Activated CD4-positive, alpha-beta T cell treated with anti-CD3 and anti-CD28 coated beads for 48 hours (primary cell): ENCODE data around the gene PRTFDC1.
"Not testable (repeated sequence)": the region's sequence is repeated elsewhere in the genome, so short reads cannot be mapped to it uniquely, and the experiment has no call there.

Experiments
- DNase-seq: peaks from one replicate; pipeline ENCODE4 v3.0.0-alpha.2; 2020

PRTFDC1 gene

GRCh38 chr10:24963521-24964041, 11.2 kb upstream of the PRTFDC1 start:
- DNase-seq: no peak

- peak; percentile 26 for DNase-seq
These were observed 10.6 kb upstream of the PRTFDC1 start for GRCh38 chr10:24962995-24963394.

DNA sequence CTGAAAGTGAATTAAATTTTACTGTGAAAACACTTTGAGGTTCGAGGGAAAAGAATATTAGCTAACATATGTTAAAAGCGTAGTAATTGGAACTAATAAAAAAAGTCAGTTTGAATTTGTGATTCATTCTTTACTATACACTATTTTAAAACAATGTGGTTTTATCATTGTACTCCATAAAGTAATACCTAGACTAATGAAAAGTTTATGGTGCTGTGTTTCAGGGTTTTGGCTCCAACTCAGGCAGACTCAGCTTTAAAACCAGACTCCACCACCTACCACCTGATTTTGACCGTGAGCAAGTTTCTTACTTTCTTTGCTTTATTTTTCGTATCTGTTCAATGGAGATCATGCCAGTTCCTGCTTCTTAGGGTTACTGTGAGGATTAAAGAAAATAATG, 9.2 kb upstream of the PRTFDC1 start:
- no peak for DNase-seq

DNA sequence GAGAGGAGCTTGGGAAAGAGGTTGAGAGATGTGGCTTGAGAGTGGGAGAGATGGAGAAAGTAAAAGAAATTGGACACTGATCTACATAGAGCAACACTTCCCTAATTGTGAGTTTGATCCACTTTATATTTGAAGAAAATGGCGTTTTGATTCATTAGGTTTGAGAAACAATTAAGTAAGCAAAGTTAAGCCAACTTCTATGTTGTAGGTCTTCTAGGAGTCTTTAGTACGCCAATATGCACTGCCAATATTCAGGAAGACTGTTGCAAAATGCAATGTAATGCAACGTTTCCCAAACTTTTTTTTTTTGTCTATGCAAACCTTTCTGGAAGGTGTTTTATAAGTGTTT, 7.0 kb upstream of the PRTFDC1 start:
- no peak for DNase-seq

- no peak for DNase-seq
These were observed 6.4 kb upstream of the PRTFDC1 start for GRCh38 chr10:24958721-24959381.

- DNase-seq: no peak
These were observed 5.8 kb upstream of the PRTFDC1 start for GRCh38 chr10:24958091-24958720.

DNA sequence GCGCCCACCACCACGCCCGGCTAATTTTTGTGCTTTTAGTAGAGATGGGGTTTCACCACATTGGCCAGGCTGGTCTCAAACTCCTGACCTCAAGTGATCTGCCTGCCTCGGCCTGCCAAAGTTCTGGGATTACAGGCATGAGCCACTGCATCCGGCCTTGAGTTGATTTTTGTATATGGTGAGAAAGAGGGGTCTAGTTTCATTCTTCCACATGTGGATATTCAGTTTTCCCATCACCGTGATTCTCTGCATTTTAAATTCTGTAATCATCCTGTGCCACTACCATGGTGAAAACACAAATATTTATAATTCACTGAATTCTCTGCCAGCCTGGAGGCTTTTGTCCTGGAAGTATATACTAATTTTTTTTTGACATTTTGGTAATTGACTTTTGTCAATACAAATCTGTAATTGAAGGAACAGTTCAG, 5.2 kb upstream of the PRTFDC1 start:
- DNase-seq: not testable (repeated sequence)

GRCh38 chr10:24953675-24954074, 1.3 kb upstream of the PRTFDC1 start:
- DNase-seq: no peak

DNA sequence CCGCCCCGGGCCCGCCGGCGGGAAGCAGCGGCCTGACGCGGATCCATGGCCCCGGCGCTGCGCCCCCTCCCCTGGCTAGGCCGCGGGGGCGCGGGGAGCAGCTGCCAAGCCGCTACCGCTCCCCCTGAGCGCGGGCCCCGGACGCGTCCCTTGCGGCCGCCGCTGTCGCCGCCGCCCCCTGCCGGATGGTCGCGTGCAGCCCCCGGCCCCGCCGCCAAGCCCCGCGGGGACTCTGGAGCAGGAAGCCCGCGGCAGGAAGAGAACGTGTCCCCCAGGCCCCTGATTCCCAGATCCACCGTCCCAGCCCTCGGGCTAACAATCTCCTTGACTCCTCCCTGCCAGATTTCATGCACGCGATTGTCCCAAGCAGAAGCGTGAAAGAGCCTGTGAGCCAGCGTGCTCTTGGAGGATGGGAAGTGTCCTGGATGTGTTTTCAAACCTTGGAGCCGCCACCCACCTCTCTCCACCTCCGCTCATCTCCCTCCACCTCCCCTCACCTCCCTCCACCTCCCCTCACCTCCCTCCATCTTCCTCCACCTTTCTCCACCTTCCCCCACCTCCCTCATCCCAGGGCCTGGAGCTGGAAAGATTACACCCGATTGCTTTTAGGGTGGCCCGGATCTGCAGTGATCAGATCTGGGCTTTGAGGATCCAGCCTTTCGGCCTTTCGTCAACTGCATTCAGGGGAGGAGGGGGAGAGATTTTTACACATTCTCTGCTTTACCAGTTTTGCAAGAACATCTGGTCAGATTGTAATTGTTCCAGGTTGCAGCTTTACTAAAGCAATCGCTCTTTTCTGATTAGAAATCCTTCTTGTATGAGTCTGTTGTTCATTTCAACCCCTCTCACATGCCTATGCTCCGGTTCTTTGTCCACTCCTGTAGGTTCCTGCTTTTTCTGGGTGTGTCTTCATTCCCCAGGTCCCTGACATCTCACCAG, 570 bp upstream of the PRTFDC1 start:
- peak; percentile 39 for DNase-seq

- DNase-seq: peak; percentile 37
These were observed 934 bp downstream of the PRTFDC1 start for GRCh38 chr10:24951201-24952142.

GRCh38 chr10:24950439-24950838, 2.0 kb downstream of the PRTFDC1 start:
- DNase-seq: no peak

- DNase-seq: no peak
These were observed 2.8 kb downstream of the PRTFDC1 start for GRCh38 chr10:24949616-24950015.

DNA sequence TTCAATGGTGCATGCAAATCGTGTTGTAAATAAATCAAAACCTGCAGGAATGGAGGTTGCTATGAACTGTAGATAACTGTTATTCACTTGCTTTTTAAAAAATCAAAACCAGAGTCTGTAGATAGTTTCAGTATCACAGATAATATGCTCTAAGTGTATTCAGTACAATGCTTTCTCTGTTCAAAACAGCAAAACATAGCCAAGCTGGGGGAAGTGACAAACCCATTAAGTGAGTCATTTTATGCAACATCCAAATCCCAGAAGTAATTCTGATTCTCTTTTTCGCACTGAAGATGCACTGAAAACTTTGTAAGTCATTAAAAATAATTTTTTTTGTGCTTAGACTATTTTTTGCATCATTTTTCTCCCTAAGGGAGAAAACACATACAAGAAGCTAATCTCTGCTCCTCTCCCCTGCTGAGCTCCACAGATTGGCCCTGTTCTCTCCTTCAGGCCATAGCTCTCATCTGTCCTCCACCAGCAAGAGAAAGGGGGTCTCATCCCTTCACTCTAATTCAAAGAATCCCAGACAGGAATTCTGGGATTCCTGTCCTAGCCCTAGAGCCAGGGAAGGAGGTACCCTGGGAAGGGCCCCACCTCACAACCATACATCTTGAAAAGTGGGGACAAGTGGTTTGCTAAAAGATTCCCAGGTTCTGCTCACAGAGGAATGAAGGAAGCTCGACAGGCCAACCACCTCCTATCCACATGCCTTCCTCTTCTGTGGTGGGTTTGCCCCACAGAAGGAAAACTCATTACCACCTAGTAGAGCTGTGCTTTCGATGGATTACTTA, 4.9 kb downstream of the PRTFDC1 start:
- no peak for DNase-seq

GRCh38 chr10:24944512-24945255, 7.7 kb downstream of the PRTFDC1 start:
- DNase-seq: no peak

GRCh38 chr10:24938525-24938924, 13.9 kb downstream of the PRTFDC1 start:
- DNase-seq: no peak

- no peak for DNase-seq
These were observed 14.3 kb downstream of the PRTFDC1 start for GRCh38 chr10:24938076-24938475.

- DNase-seq: no peak
These were observed 16.7 kb downstream of the PRTFDC1 start for GRCh38 chr10:24935504-24936292.

- no peak for DNase-seq
These were observed 21.2 kb downstream of the PRTFDC1 start for GRCh38 chr10:24931236-24931635.

- DNase-seq: no peak
These were observed 22.0 kb downstream of the PRTFDC1 start for GRCh38 chr10:24930427-24930826.

DNA sequence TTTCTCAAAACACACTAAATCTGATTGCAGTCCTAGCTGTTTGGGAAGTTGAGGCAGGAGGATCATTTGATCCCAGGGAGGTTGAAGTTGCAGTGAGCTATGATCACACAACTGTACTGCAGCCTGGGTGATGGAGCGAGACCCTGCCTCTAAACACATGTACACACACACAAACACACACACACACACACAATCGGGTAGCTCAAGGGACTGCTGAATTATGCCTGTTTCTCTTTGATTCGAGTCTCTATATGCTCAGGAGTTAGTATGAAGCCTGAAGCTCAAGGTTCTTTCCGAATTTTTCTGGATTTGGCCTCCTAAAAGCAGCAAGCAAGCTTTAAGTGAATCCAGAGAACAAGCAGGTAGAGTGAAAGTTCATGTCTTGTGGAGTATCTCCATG, 22.5 kb downstream of the PRTFDC1 start:
- no peak for DNase-seq
